HepG2 (cell line): ENCODE measurements around the gene EFNA4. TPM values are rescaled to one million over a fixed set of nuclear protein-coding genes. Genes with fewer than 3 reads are reported as not detected.

ENCODE experiments used
- ADNP ChIP-seq: sonication (generic); formaldehyde crosslinking; IDR thresholded peaks from 2 replicates; pipeline ENCODE4 v1.4.0; 2020; ENCODE audit warnings: missing genetic modification reagents
- ARHGAP35 ChIP-seq: sonication (generic); formaldehyde crosslinking; IDR thresholded peaks from 2 replicates; pipeline ENCODE4 v1.9.0; 2022; ENCODE audit warnings: mild to moderate bottlenecking, inconsistent platforms, moderate library complexity, missing genetic modification reagents, borderline replicate concordance
- ARNT ChIP-seq: fragments of 450-650 bp; IDR thresholded peaks from 2 replicates; pipeline ENCODE4 v1.6.1; 2017
- CENPT ChIP-seq: sonication (generic); formaldehyde crosslinking; IDR thresholded peaks from 2 replicates; pipeline ENCODE4 v1.8.0; 2022; ENCODE audit warnings: low read depth, mild to moderate bottlenecking, moderate library complexity, missing genetic modification reagents
- E2F5 ChIP-seq: sonication (generic); formaldehyde crosslinking; conservative IDR thresholded peaks from 2 replicates; pipeline ENCODE4 v1.4.0; 2020; ENCODE audit warnings: missing genetic modification reagents
- GABPA ChIP-seq, 2 experiments: IDR thresholded peaks; 2 replicates each; pipeline ENCODE4 v1.6.1; 2011 to 2016; ENCODE audit warnings: low read depth in 2 of 2, low read length in 1 of 2, missing biosample characterization in 1 of 2, missing genetic modification characterization in 1 of 2
- HMGA1 ChIP-seq: sonication (generic); formaldehyde crosslinking; conservative IDR thresholded peaks from 2 replicates; pipeline ENCODE4 v1.4.0; 2020; ENCODE audit warnings: missing genetic modification reagents
- HNF1B ChIP-seq: sonication (generic); formaldehyde crosslinking; IDR thresholded peaks from 2 replicates; pipeline ENCODE4 v1.5.1; 2020; ENCODE audit warnings: mild to moderate bottlenecking, moderate library complexity, missing genetic modification reagents
- KDM2A ChIP-seq: sonication (generic); formaldehyde crosslinking; IDR thresholded peaks from 2 replicates; pipeline ENCODE4 v1.4.0; 2020; ENCODE audit warnings: low read depth, missing genetic modification reagents, borderline replicate concordance
- KLF6 ChIP-seq: IDR thresholded peaks from 2 replicates; pipeline ENCODE4 v1.8.0; 2016; ENCODE audit warnings: missing biosample characterization, missing genetic modification reagents
- NR2F1 ChIP-seq, 2 experiments: fragments of 450-650 bp in 1 of 2; formaldehyde crosslinking in 1 of 2; IDR thresholded peaks; 2 replicates each; pipeline versions ENCODE4 v1.5.0 to v1.6.1; 2016 to 2020; ENCODE audit warnings: mild to moderate bottlenecking in 1 of 2, missing compliant biosample characterization in 1 of 2, missing genetic modification reagents in 1 of 2, moderate library complexity in 1 of 2
- SP1 ChIP-seq, 2 experiments: fragments of 450-650 bp in 1 of 2; sonication (generic) in 1 of 2; formaldehyde crosslinking in 1 of 2; IDR thresholded peaks; 2 replicates each; pipeline versions ENCODE4 v1.4.0 to v1.6.1; 2016 to 2020; ENCODE audit warnings: missing genetic modification reagents in 1 of 2
- STAG1 ChIP-seq: sonication (generic); formaldehyde crosslinking; IDR thresholded peaks from 2 replicates; pipeline ENCODE4 v1.4.0; 2020; ENCODE audit warnings: missing genetic modification reagents
- ZNF230 ChIP-seq: sonication (generic); formaldehyde crosslinking; IDR thresholded peaks from 2 replicates; pipeline ENCODE4 v1.4.0; 2020; ENCODE audit warnings: mild to moderate bottlenecking, missing genetic modification reagents
- ZNF317 ChIP-seq: sonication (generic); formaldehyde crosslinking; IDR thresholded peaks from 2 replicates; pipeline ENCODE4 v1.5.0; 2020; ENCODE audit warnings: mild to moderate bottlenecking, missing genetic modification reagents
- ZNF569 ChIP-seq: sonication (generic); formaldehyde crosslinking; IDR thresholded peaks from 2 replicates; pipeline ENCODE4 v1.5.0; 2020; ENCODE audit warnings: mild to moderate bottlenecking, missing genetic modification reagents, moderate library complexity, borderline replicate concordance
- polyA plus RNA-seq, 8 experiments: library from polyadenylated mRNA; depleted of rRNA in 3 of 8; stranded (reverse) in 7 of 8; unstranded in 1 of 8; fragments of >200 nt; fragmentation: Illumina TruSeq in 4 of 8; extraction: Trizol in 4 of 8; gene quantifications; 2 replicates each; pipeline versions ENCODE4 v1.2.1 to v1.2.3, GENCODE V29; 2011 to 2016; ENCODE audit warnings: low read depth in 4 of 8, missing spikeins in 1 of 8, mixed read lengths in 1 of 8; ENCODE audit not compliant: insufficient read depth in 1 of 8
- total RNA-seq, 5 experiments: library from RNA; depleted of rRNA; stranded (reverse); fragments of >200 nt; fragmentation: Illumina TruSeq; extraction: Trizol; gene quantifications; 2 replicates each; pipeline ENCODE4 v1.2.3, GENCODE V29; 2016; ENCODE audit warnings: low read depth in 1 of 5
- TF ChIP-seq, protein P1 (sequence below): IDR thresholded peaks from 2 replicates; pipeline ENCODE4 v1.6.1; 2016; ENCODE audit warnings: low read depth, missing genetic modification reagents, missing compliant biosample characterization
- TF ChIP-seq, protein P2 (sequence below): sonication (generic); formaldehyde crosslinking; IDR thresholded peaks from 2 replicates; pipeline ENCODE4 v1.5.0; 2020; ENCODE audit warnings: mild to moderate bottlenecking, missing genetic modification reagents

The EFNA4 gene
- total and polyA plus RNA-seq, 2 of the 13 experiments (the other 11 are each of a cell fraction or from before 2014, with no cell fraction given): 12.0 to 17.2 TPM

DNA sequence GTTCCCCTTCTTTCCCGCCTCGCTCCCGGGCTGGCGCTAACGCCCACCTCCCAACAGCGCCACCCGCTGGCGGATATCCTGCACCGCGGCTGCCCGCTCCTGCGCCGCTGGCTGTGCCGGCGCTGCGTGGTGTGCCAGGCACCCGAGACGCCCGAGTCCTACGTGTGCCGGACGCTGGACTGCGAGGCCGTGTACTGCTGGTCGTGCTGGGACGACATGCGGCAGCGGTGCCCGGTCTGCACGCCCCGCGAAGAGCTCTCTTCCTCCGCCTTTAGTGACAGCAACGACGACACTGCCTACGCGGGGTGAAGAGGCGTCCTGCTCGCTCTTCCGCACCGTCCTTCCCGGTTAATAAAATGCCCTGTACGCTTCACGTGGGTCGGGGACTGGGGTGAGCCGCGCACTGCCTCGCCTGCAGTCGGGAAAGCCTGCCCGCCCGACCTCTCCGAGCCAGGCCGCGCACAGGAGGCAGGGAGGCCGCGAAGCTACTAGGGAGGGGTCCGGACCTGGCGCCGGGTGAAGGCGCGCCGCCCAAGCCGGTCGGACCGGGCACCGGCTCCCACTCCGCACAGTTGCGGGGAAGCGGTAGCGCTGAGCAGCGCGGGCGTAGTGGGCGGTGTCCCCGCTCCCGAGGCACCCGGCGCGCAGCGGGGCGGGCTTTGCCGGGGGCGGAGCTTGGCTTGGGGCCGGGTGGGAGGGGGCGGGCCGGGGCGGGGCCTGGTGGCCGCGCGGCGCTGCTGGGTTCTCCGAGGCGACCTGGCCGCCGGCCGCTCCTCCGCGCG lies 12.8 kb upstream of the EFNA4 start, which contains the start of gene ADAM15 (continued):
- TF ChIP-seq NR2F1 (CRISPR knock-in tag; IDR thresholded peaks at IDR 0.05): no peak
- no peak for TF ChIP-seq SP1 (IDR thresholded peaks at IDR 0.05)
- TF ChIP-seq SP1 (CRISPR knock-in tag; IDR thresholded peaks at IDR 0.05): peak; percentile 88
- TF ChIP-seq STAG1 (CRISPR knock-in tag): peak; percentile 63
- no peak for TF ChIP-seq GABPA (IDR thresholded peaks at IDR 0.05; ENCODE audit: low read depth, low read length)
- TF ChIP-seq GABPA (CRISPR knock-in tag; IDR thresholded peaks at IDR 0.05; ENCODE audit: low read depth): peak; percentile 65
- peak; percentile 61 for TF ChIP-seq CENPT (CRISPR knock-in tag)
- no peak for TF ChIP-seq HMGA1 (CRISPR knock-in tag)
- TF ChIP-seq ADNP (CRISPR knock-in tag): peak; percentile 90; the same call in 1 of the 2 replicates
- peak; percentile 63 for TF ChIP-seq ZNF317 (CRISPR knock-in tag)
- TF ChIP-seq KLF6 (CRISPR knock-in tag): peak; percentile 44; the same call in 1 of the 2 replicates
- TF ChIP-seq, protein P1, sequence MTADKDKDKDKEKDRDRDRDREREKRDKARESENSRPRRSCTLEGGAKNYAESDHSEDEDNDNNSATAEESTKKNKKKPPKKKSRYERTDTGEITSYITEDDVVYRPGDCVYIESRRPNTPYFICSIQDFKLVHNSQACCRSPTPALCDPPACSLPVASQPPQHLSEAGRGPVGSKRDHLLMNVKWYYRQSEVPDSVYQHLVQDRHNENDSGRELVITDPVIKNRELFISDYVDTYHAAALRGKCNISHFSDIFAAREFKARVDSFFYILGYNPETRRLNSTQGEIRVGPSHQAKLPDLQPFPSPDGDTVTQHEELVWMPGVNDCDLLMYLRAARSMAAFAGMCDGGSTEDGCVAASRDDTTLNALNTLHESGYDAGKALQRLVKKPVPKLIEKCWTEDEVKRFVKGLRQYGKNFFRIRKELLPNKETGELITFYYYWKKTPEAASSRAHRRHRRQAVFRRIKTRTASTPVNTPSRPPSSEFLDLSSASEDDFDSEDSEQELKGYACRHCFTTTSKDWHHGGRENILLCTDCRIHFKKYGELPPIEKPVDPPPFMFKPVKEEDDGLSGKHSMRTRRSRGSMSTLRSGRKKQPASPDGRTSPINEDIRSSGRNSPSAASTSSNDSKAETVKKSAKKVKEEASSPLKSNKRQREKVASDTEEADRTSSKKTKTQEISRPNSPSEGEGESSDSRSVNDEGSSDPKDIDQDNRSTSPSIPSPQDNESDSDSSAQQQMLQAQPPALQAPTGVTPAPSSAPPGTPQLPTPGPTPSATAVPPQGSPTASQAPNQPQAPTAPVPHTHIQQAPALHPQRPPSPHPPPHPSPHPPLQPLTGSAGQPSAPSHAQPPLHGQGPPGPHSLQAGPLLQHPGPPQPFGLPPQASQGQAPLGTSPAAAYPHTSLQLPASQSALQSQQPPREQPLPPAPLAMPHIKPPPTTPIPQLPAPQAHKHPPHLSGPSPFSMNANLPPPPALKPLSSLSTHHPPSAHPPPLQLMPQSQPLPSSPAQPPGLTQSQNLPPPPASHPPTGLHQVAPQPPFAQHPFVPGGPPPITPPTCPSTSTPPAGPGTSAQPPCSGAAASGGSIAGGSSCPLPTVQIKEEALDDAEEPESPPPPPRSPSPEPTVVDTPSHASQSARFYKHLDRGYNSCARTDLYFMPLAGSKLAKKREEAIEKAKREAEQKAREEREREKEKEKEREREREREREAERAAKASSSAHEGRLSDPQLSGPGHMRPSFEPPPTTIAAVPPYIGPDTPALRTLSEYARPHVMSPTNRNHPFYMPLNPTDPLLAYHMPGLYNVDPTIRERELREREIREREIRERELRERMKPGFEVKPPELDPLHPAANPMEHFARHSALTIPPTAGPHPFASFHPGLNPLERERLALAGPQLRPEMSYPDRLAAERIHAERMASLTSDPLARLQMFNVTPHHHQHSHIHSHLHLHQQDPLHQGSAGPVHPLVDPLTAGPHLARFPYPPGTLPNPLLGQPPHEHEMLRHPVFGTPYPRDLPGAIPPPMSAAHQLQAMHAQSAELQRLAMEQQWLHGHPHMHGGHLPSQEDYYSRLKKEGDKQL: 0 out of 2 replicates have a peak, but pooled peaks have one; percentile 39
- TF ChIP-seq E2F5 (CRISPR knock-in tag): peak; percentile 94
- TF ChIP-seq HNF1B: peak; percentile 93
- TF ChIP-seq ARHGAP35 (CRISPR knock-in tag): peak; percentile 94
- 0 out of 2 replicates have a peak, but pooled peaks have one; percentile 26 for TF ChIP-seq ZNF230 (CRISPR knock-in tag)
- 0 out of 2 replicates have a peak, but pooled peaks have one; percentile 41 for TF ChIP-seq ZNF569 (CRISPR knock-in tag)
- no peak for TF ChIP-seq ARNT
- peak; percentile 95 for TF ChIP-seq KDM2A (CRISPR knock-in tag)
- TF ChIP-seq, protein P2, sequence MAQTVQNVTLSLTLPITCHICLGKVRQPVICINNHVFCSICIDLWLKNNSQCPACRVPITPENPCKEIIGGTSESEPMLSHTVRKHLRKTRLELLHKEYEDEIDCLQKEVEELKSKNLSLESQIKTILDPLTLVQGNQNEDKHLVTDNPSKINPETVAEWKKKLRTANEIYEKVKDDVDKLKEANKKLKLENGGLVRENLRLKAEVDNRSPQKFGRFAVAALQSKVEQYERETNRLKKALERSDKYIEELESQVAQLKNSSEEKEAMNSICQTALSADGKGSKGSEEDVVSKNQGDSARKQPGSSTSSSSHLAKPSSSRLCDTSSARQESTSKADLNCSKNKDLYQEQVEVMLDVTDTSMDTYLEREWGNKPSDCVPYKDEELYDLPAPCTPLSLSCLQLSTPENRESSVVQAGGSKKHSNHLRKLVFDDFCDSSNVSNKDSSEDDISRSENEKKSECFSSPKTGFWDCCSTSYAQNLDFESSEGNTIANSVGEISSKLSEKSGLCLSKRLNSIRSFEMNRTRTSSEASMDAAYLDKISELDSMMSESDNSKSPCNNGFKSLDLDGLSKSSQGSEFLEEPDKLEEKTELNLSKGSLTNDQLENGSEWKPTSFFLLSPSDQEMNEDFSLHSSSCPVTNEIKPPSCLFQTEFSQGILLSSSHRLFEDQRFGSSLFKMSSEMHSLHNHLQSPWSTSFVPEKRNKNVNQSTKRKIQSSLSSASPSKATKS (CRISPR knock-in tag): no peak
